ENCODE results near the gene C2orf92. TPM values are rescaled to one million over a fixed set of nuclear protein-coding genes. Genes with fewer than 3 reads are reported as not detected.
"Not testable (repeated sequence)": the region's sequence is repeated elsewhere in the genome, so short reads cannot be mapped to it uniquely, and the experiment has no call there.

The C2orf92 gene
- total RNA-seq (10 to 100 TPM; 10.3 TPM), polyA plus RNA-seq (10 to 100 TPM in 1 of 2 donors, 1 to 10 TPM in 1; 4.1 to 36.3 TPM)
- long read RNA-seq, donor 1, partial matches to known transcripts: 0 of 1 reads
- long read RNA-seq, donor 1, other reads (novel, unspliced or antisense): 1 of 1 reads
- long read RNA-seq, donor 2, partial matches to known transcripts: 0 of 1 reads
- long read RNA-seq, donor 2, other reads (novel, unspliced or antisense): 1 of 1 reads

GRCh38 chr2:97669448-97669847 is at the start of gene C2orf92:
TSS of gene C2orf92 (plus strand) at chr2:97669713. CDS start at chr2:97669789, 76 bp downstream.
- Histone ChIP-seq H3K36me3 (ENCODE audit: control insufficient read depth in 1 of 2, insufficient read depth in 2 of 2, low read length in 1 of 2) (no peaks in the 10 kb centered on the region), H3K27me3 (ENCODE audit: control insufficient read depth in 1 of 2, insufficient read depth in 2 of 2, low read length in 1 of 2) (no peaks in the 10 kb centered on the region), H3K27ac (ENCODE audit: low read depth in 1 of 2, low read length in 2 of 2) (no peak within 1 kb of the TSS), H3K9me3 (ENCODE audit: control insufficient read depth, low read length) (no peaks in the 10 kb centered on the region), H3K4me3 (ENCODE audit: low read length in 2 of 2) (no peak within 1 kb of the TSS), H3K4me1 (ENCODE audit: control insufficient read depth in 1 of 2, insufficient read depth in 2 of 2, low read length in 2 of 2) (no peaks in the 10 kb centered on the region)
- WGBS, 2 donors: 91% methylated on average over 6 of the region's 6 CpGs
- intact Hi-C loops (cut with DNase I): no loop called here
- ATAC-seq (ENCODE audit: low FRiP score) (no peak), DNase-seq (no peak)

- WGBS, 2 donors: 76 to 88% methylated on average over 1 of the region's 1 CpG
- intact Hi-C loops (cut with DNase I); H3K27ac ChIP-seq (ENCODE audit: low read depth in 1 of 2, low read length in 2 of 2); H3K27me3 ChIP-seq (ENCODE audit: control insufficient read depth in 1 of 2, insufficient read depth in 2 of 2, low read length in 1 of 2); H3K36me3 ChIP-seq (ENCODE audit: control insufficient read depth in 1 of 2, insufficient read depth in 2 of 2, low read length in 1 of 2); ATAC-seq (ENCODE audit: low FRiP score); H3K4me1 ChIP-seq (ENCODE audit: control insufficient read depth in 1 of 2, insufficient read depth in 2 of 2, low read length in 2 of 2); H3K4me3 ChIP-seq (ENCODE audit: low read length in 2 of 2); DNase-seq; H3K9me3 ChIP-seq (ENCODE audit: control insufficient read depth, low read length): not testable (repeated sequence)
Measured at GRCh38 chr2:97620492-97620891, 49.0 kb upstream of the C2orf92 start.

- DNase-seq; H3K9me3 ChIP-seq (ENCODE audit: control insufficient read depth, low read length); H3K4me3 ChIP-seq (ENCODE audit: low read length in 2 of 2); H3K27me3 ChIP-seq (ENCODE audit: control insufficient read depth in 1 of 2, insufficient read depth in 2 of 2, low read length in 1 of 2); H3K4me1 ChIP-seq (ENCODE audit: control insufficient read depth in 1 of 2, insufficient read depth in 2 of 2, low read length in 2 of 2); intact Hi-C loops (cut with DNase I); H3K36me3 ChIP-seq (ENCODE audit: control insufficient read depth in 1 of 2, insufficient read depth in 2 of 2, low read length in 1 of 2); ATAC-seq (ENCODE audit: low FRiP score); H3K27ac ChIP-seq (ENCODE audit: low read depth in 1 of 2, low read length in 2 of 2): not testable (repeated sequence)
Measured at GRCh38 chr2:97622976-97623375, 46.5 kb upstream of the C2orf92 start.

GRCh38 chr2:97625354-97626048 is 44.0 kb upstream of the C2orf92 start:
- ATAC-seq (ENCODE audit: low FRiP score); H3K4me1 ChIP-seq (ENCODE audit: control insufficient read depth in 1 of 2, insufficient read depth in 2 of 2, low read length in 2 of 2); H3K9me3 ChIP-seq (ENCODE audit: control insufficient read depth, low read length); H3K27me3 ChIP-seq (ENCODE audit: control insufficient read depth in 1 of 2, insufficient read depth in 2 of 2, low read length in 1 of 2); H3K4me3 ChIP-seq (ENCODE audit: low read length in 2 of 2); intact Hi-C loops (cut with DNase I); H3K36me3 ChIP-seq (ENCODE audit: control insufficient read depth in 1 of 2, insufficient read depth in 2 of 2, low read length in 1 of 2); DNase-seq; H3K27ac ChIP-seq (ENCODE audit: low read depth in 1 of 2, low read length in 2 of 2): not testable (repeated sequence)
- 39 to 40% methylated on average over 2 to 5 of the region's 8 CpGs for WGBS, 2 donors

- ATAC-seq (ENCODE audit: low FRiP score): not testable (repeated sequence)
- WGBS, 2 donors: 52 to 66% methylated on average over 8 of the region's 8 CpGs
Measured at GRCh38 chr2:97626049-97626430, 43.5 kb upstream of the C2orf92 start.

GRCh38 chr2:97644023-97644717 is 25.3 kb upstream of the C2orf92 start:
- Histone ChIP-seq H3K9me3 (ENCODE audit: control insufficient read depth, low read length) (no peaks in the 10 kb centered on the region), H3K4me1 (ENCODE audit: control insufficient read depth in 1 of 2, insufficient read depth in 2 of 2, low read length in 2 of 2) (peaks cover 0 to 3% of the 10 kb centered on the region in 2 donors), H3K4me3 (ENCODE audit: low read length in 2 of 2) (no peak overlapping the region), H3K36me3 (ENCODE audit: control insufficient read depth in 1 of 2, insufficient read depth in 2 of 2, low read length in 1 of 2) (peaks cover 2 to 4% of the 10 kb centered on the region in 2 donors), H3K27ac (ENCODE audit: low read depth in 1 of 2, low read length in 2 of 2) (no peak overlapping the region), H3K27me3 (ENCODE audit: control insufficient read depth in 1 of 2, insufficient read depth in 2 of 2, low read length in 1 of 2) (no peaks in the 10 kb centered on the region)
- 97 to 99% methylated on average over 4 of the region's 4 CpGs for WGBS, 2 donors
- intact Hi-C loops (cut with DNase I): loop anchor here in 1 of 2 donors (10.0 kb wide), 1 partner anchor 49 kb away; no protein-coding TSS in a partner anchor
- ATAC-seq (ENCODE audit: low FRiP score): no peak
- DNase-seq: no peak

More at GRCh38 chr2:97626049-97626430, 43.5 kb upstream of the C2orf92 start:
- DNase-seq; H3K27me3 ChIP-seq (ENCODE audit: control insufficient read depth in 1 of 2, insufficient read depth in 2 of 2, low read length in 1 of 2); H3K27ac ChIP-seq (ENCODE audit: low read depth in 1 of 2, low read length in 2 of 2); H3K4me3 ChIP-seq (ENCODE audit: low read length in 2 of 2); H3K9me3 ChIP-seq (ENCODE audit: control insufficient read depth, low read length); intact Hi-C loops (cut with DNase I); H3K4me1 ChIP-seq (ENCODE audit: control insufficient read depth in 1 of 2, insufficient read depth in 2 of 2, low read length in 2 of 2); H3K36me3 ChIP-seq (ENCODE audit: control insufficient read depth in 1 of 2, insufficient read depth in 2 of 2, low read length in 1 of 2): not testable (repeated sequence)

GRCh38 chr2:97645112-97645694 is 24.3 kb upstream of the C2orf92 start:
- intact Hi-C loops (cut with DNase I): loop anchor here in 1 of 2 donors (1.0 to 10.0 kb wide), 2 partner anchors 19 to 50 kb away; partner anchors contain the start of gene ACTR1B
- DNase-seq (peak in 1 of 2 donors; percentile 81), ATAC-seq (ENCODE audit: low FRiP score) (peak; percentile 61)
- whole genome bisulfite sequencing, 2 donors: 6 to 7% methylated on average over 19 of the region's 19 CpGs
- Histone ChIP-seq H3K4me1 (ENCODE audit: control insufficient read depth in 1 of 2, insufficient read depth in 2 of 2, low read length in 2 of 2) (peaks cover 0 to 3% of the 10 kb centered on the region in 2 donors), H3K27me3 (ENCODE audit: control insufficient read depth in 1 of 2, insufficient read depth in 2 of 2, low read length in 1 of 2) (no peaks in the 10 kb centered on the region), H3K9me3 (ENCODE audit: control insufficient read depth, low read length) (no peaks in the 10 kb centered on the region), H3K36me3 (ENCODE audit: control insufficient read depth in 1 of 2, insufficient read depth in 2 of 2, low read length in 1 of 2) (peaks cover 2 to 4% of the 10 kb centered on the region in 2 donors), H3K27ac (ENCODE audit: low read depth in 1 of 2, low read length in 2 of 2) (peak overlapping the region; percentile 62 to 73), H3K4me3 (ENCODE audit: low read length in 2 of 2) (peak overlapping the region; percentile 35 to 50)

Data from aorta (tissue), 5 donors.